ENCODE data around the gene NXPH2. TPM values are rescaled to one million over a fixed set of nuclear protein-coding genes. Genes with fewer than 3 reads are reported as not detected.

Gene NXPH2
- total RNA-seq, 1 experiment from 2014 or later = 1.8 TPM

DNA sequence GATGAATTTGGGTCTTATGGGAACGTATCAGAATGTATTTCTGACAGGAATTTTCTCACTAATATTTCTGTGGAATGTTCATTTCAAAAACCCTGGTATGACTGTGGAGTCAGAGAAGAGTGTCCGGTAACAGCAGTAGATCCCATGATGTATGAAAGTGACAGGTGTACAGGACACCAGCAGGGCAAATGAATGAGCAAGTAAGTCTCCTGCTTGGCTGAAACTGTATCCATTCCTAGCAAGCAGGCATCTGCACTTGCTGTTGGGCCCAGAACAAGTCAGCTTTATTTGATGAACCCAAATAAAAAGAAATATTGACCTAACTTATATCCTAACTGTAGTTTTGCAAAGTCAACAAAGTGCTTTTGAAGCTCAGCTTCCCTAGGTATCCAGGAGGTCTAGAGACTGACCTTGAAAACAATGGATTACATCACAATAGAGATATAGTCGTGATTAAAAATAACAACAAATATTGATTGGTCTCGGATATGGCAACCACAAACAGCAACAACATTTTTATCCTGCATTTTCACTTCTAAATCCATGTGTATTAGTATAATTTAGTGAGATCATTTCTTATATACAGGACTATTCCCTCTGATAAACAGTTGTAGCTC lies 37.6 kb downstream of the NXPH2 start:
- Mint-ChIP-seq H3K4me3 (no peak overlapping the region), H3K27ac (no peak overlapping the region), H3K36me3 (ENCODE audit: insufficient read depth in 1 of 3, low read depth in 3 of 3) (peaks cover 0 to 14% (median 7%) of the 10 kb centered on the region in 3 experiments; a peak in 5 of 7 replicates), H3K27me3 (ENCODE audit: low read depth) (no peaks in the 10 kb centered on the region), H3K9me3 (peaks cover 4 to 9% of the 10 kb centered on the region in 2 experiments; a peak in 4 of 5 replicates), H3K4me1 (peaks cover 7 to 8% of the 10 kb centered on the region in 2 experiments)
- Histone ChIP-seq H2BK12ac (ENCODE audit: insufficient read length, low read depth, low read length) (no peak overlapping the region), H3K14ac (ENCODE audit: insufficient read depth, low read length) (no peak overlapping the region), H3K27ac (ENCODE audit: insufficient read length, low read depth, low read length) (no peak overlapping the region), H3K79me2 (ENCODE audit: insufficient read depth, low read length) (no peaks in the 10 kb centered on the region; the same call in 1 of the 2 replicates), H3K4ac (ENCODE audit: low read depth, low read length) (no peak overlapping the region), H2BK120ac (ENCODE audit: low read depth, low read length, poor library complexity, severe bottlenecking) (no peak overlapping the region), H3K4me1 (ENCODE audit: insufficient read depth, low read length) (no peaks in the 10 kb centered on the region), H2AFZ (ENCODE audit: low read length) (no peak overlapping the region), H4K20me1 (ENCODE audit: control insufficient read depth, insufficient read depth, insufficient read length) (no peaks in the 10 kb centered on the region), H2AK5ac (ENCODE audit: insufficient read length, low read length) (no peak overlapping the region), H3K56ac (ENCODE audit: insufficient read length, low read depth, low read length) (no peak overlapping the region), H2BK20ac (ENCODE audit: low read depth, low read length, poor library complexity, severe bottlenecking) (no peak overlapping the region), H4K5ac (ENCODE audit: insufficient read length, low read depth, low read length) (no peak overlapping the region), H3K79me1 (ENCODE audit: insufficient read depth, low read depth, low read length, poor library complexity, severe bottlenecking) (no peaks in the 10 kb centered on the region), H3K27me3 (ENCODE audit: insufficient read depth, low read length) (no peaks in the 10 kb centered on the region), H2BK15ac (ENCODE audit: low read depth, low read length) (no peak overlapping the region), H3K9ac (ENCODE audit: extremely low read depth, insufficient read length, low read length) (no peak overlapping the region), H3K18ac (ENCODE audit: insufficient read length, low read depth, low read length) (no peak overlapping the region), H4K91ac (ENCODE audit: insufficient read length, low read depth, low read length) (no peak overlapping the region), H3K23me2 (ENCODE audit: insufficient read length, low read depth, low read length, poor library complexity, severe bottlenecking) (no peaks in the 10 kb centered on the region), H3K9me3 (ENCODE audit: control insufficient read depth, low read depth, low read length) (no peaks in the 10 kb centered on the region), H4K8ac (replicated peaks; ENCODE audit: insufficient read length, low read depth, low read length) (no peak overlapping the region), H3K4me2 (ENCODE audit: insufficient read depth, insufficient read length, low read length) (no peak overlapping the region), H2BK5ac (ENCODE audit: insufficient read length, low read length) (no peak overlapping the region), H3T11ph (ENCODE audit: low read length) (no peak overlapping the region), H3K23ac (ENCODE audit: insufficient read length, low read depth, low read length) (no peak overlapping the region)
- WGBS (ENCODE audit: extremely low coverage, insufficient read length, low lambda C conversion rate) = no CpG with 5 or more reads among the region's 4 CpGs
- TF ChIP-seq, protein P1, sequence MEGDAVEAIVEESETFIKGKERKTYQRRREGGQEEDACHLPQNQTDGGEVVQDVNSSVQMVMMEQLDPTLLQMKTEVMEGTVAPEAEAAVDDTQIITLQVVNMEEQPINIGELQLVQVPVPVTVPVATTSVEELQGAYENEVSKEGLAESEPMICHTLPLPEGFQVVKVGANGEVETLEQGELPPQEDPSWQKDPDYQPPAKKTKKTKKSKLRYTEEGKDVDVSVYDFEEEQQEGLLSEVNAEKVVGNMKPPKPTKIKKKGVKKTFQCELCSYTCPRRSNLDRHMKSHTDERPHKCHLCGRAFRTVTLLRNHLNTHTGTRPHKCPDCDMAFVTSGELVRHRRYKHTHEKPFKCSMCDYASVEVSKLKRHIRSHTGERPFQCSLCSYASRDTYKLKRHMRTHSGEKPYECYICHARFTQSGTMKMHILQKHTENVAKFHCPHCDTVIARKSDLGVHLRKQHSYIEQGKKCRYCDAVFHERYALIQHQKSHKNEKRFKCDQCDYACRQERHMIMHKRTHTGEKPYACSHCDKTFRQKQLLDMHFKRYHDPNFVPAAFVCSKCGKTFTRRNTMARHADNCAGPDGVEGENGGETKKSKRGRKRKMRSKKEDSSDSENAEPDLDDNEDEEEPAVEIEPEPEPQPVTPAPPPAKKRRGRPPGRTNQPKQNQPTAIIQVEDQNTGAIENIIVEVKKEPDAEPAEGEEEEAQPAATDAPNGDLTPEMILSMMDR (conservative IDR thresholded peaks at IDR 0.05) = no peak
- no peak for DNase-seq
